NCI-H2081 (cell line): ENCODE measurements around the gene PARN.
A peak's percentile ranks its signal among the peaks of the same experiment; 100 is the strongest.
"Not testable (repeated sequence)": the region's sequence is repeated elsewhere in the genome, so short reads cannot be mapped to it uniquely, and the experiment has no call there.

Experiments
- DNase-seq, 2 experiments: peaks; one replicate each; lab custom pipeline; 2025; lab: John Stamatoyannopoulos, UW

The PARN gene

DNA sequence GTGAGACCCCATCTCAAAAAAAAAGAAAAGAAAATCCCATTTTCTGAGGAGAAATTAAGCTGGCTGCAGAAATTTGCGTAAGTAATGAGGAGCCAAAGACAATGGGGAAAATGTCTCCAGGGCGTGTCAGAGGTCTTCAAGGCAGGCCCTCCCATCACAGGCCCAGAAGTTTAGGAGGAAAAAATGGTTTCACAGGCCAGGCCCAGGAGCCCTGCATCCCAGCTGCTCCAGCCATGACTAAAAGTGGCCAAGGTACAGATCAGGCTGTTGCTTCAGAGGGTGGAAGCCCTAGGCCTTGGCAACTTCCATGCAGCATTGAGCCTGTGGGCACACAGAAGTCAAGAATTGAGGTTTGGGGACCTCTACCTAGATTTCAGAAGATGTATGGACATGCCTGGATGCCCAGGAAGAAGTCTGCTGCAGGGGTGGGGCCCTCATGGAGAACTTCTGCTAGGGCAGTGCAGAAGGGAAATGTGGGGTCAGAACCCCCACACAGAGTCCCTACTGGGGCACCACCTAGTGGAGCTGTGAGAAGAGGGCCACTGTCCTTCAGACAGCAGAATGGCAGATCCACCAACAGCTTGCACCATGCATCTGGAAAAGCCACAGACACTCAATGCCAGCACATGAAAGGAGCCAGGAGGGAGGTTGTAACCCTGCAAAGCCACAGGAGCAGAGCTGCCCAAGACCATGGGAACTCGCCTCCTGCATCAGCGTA is 55.2 kb downstream of the PARN start:
- not testable (repeated sequence) for DNase-seq

GRCh38 chr16:14572535-14572934 is 57.5 kb downstream of the PARN start:
- no peak for DNase-seq

DNA sequence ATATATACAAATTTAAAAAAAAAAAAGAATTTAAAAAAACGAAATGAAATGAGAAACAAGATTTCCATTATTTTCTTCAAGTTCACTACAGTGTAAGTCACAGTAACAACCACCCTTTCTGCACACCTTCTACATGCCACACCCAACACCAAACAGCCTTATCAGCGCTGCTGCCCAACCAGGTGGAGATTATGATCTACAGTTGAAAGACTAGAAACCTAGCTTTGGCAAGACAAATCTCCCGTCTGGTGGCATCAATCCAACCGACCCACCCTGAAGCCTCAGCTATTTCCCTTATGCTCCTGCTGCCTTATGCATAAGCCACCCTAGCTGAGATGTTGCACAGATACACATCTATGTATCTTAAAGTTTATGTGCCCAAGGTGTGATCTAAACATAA is 60.8 kb downstream of the PARN start:
- DNase-seq = no peak

DNA sequence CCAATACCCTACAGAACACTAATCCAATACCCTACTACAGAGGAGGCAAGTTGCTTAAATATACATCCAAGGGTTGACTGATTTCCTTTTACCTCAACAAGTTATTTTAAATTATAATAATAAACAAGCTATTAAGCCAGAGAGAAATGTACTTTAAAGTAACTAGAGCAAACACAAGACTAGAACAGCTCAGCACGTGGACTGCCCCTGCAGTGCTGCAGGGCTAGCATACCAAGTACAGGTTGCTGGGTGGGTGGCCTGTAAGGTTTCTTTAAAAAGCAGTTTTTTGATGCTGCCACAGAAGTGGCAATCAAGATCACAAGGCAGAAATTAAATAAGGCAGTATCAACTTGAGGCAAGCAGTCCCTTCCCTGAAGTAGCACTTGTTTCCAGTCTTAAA is 63.5 kb downstream of the PARN start:
- no peak for DNase-seq

GRCh38 chr16:14565688-14566025 is 64.4 kb downstream of the PARN start:
- no peak for DNase-seq

GRCh38 chr16:14564861-14565687 is 65.0 kb downstream of the PARN start:
- peak; percentile 75 to 91 for DNase-seq

- DNase-seq = peak; percentile 23 to 27
Observed at GRCh38 chr16:14564323-14564722, 65.7 kb downstream of the PARN start.

GRCh38 chr16:14562691-14563491 is 67.2 kb downstream of the PARN start:
- DNase-seq = no peak

DNA sequence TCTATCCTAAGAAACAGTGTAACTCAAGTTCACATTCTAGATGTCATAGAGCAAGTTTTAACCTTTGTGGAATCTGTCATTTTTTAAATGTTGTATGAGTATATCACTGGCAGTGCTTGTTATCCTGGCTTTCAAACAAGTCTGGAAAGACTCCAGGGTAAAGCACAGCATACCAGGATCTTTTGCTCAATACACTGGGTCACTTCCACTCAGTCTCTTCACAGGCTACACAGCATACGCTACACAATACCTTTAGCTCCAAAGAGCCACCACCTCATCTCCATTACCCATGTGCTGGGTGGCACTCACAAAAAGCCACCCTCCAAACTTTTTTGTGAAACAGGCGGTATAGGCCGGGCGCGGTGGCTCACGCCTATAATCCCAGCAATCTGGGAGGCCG is 69.5 kb downstream of the PARN start:
- no peak for DNase-seq

DNA sequence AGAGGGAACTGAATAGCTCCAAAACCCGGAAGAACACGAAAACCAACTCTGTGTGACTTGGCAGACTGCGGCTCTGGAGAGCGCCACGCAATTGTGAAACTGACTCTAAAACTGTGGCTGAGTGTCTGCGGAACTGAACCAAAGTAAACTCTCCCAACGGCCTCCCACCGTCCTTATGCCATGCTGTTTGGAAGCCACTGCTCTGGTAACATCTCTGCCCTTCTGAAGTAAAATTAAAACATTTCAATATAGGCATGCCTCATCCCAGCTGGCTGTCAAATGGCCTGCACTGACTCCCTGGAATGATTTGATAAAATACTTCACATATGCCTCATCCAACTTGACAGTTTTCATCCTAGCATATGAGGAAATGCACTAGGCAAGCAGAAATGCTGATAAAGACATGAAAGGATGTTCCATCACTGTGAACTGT is 70.2 kb downstream of the PARN start:
- DNase-seq = peak; percentile 14 to 56

GRCh38 chr16:14553447-14553846 is 76.6 kb downstream of the PARN start:
- no peak for DNase-seq

- DNase-seq = peak; percentile 50 to 83
Observed at GRCh38 chr16:14549789-14550153, 80.3 kb downstream of the PARN start.

GRCh38 chr16:14548933-14549788 is 80.9 kb downstream of the PARN start:
- peak in 1 of 2 experiments; percentile 7 for DNase-seq

- DNase-seq = no peak
Observed at GRCh38 chr16:14545346-14545884, 84.6 kb downstream of the PARN start.

DNA sequence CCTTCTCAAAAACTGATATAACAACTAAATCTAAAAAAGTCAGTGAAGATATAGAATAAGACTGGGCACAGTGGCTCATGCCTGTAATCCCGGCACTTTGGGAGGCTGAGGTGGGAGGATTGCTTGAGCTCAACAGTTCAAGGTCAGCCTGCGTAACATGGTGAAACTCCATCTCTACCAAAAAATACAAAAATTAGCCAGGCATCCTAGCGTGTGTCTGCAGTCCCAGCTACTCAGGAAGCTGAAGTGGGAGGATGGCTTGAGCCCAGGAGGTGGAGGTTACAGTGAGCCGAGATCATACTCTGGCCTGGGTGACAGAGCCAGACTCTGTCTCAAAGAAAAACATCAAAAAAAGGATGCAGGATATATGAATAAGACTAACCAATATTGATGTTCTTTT is 85.2 kb downstream of the PARN start:
- DNase-seq = not testable (repeated sequence)

DNA sequence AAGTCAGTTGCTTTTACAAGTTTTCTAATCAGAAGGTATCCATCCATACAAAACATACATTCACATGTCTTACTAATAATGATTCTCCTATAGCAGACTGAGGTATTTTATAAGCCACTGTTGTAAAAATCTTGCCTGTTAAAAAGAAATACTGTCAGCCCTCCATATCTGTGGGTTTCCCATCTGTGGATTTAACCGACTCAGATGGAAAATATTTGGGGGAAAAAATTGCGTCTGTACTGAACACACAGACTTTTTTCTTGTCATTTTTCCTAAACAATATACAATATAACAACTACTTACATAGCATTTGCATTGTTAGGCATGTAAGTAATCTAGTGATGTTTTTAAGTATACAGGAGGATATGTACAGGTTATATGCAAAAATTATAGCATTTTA is 90.4 kb downstream of the PARN start:
- no peak for DNase-seq

DNA sequence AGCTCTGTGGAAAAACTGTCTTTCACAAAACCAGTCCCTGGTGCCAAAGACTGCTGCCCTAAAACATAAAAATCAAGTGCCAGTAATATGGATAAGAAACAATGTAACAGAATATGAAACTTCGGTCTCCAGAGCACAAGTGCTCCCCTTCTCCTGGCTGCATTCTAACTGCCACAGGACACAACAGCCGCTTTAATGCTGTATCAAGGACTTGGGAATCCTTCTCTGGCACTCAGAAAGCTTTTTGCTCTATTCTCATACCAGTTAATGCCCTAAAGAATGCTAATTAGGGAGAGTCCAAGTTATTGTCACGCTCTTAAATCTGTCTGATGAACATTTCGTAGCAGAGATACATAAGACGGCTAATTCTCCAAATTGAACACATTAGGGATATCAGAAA is 90.9 kb downstream of the PARN start:
- no peak for DNase-seq

DNA sequence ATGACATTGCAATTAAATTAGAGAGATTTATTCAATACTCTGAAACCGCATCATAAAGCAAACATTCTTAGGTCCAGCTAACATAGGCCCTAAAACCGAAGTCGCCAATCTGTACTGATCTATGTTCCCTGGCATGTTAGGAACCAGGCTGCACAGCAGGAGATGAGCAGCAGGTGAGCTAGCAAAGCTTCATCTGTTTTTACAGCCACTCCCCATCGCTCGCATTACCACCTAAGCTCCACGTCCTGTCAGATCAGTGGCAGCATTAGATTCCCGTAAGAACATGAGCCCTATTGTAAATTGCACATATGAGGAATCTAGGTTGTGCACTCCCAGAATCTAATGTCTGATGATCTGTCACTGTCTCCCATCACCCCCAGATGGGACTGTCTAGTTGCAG is 91.5 kb downstream of the PARN start:
- DNase-seq = peak in 1 of 2 experiments; percentile 26

DNA sequence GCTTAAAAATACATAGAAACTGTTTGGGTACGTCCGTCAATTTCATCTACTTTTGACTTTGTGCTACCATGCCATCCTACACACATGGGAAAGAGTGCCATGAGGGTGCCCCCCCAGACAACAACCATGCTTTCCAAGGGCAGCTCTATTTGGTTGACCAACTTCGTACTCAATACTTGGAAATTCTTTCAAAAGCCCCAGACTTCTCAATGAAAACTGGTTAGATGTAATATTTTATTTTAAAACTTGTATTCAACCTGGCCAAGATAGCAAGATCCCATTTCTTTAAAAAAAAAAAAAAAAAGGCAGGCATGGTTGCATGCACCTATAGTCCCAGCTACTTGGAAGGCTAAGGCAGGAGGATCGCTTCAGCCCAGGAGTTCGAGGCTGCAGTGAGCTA is 98.4 kb downstream of the PARN start:
- no peak for DNase-seq

GRCh38 chr16:14531101-14531500 is 99.0 kb downstream of the PARN start:
- DNase-seq = no peak

- DNase-seq = no peak
Observed at GRCh38 chr16:14530046-14530445, 100.0 kb downstream of the PARN start.
